GM18909 (cell line): Measurements from ENCODE around the gene WDFY1.

Experiments used
- ATAC-seq: cut with Tn5 transposase; IDR thresholded peaks from one replicate; pipeline ENCODE4 v1.9.1; 2021; ENCODE audit warnings: mild to moderate bottlenecking; ENCODE audit not compliant: unreplicated experiment, poor library complexity

The WDFY1 gene

DNA sequence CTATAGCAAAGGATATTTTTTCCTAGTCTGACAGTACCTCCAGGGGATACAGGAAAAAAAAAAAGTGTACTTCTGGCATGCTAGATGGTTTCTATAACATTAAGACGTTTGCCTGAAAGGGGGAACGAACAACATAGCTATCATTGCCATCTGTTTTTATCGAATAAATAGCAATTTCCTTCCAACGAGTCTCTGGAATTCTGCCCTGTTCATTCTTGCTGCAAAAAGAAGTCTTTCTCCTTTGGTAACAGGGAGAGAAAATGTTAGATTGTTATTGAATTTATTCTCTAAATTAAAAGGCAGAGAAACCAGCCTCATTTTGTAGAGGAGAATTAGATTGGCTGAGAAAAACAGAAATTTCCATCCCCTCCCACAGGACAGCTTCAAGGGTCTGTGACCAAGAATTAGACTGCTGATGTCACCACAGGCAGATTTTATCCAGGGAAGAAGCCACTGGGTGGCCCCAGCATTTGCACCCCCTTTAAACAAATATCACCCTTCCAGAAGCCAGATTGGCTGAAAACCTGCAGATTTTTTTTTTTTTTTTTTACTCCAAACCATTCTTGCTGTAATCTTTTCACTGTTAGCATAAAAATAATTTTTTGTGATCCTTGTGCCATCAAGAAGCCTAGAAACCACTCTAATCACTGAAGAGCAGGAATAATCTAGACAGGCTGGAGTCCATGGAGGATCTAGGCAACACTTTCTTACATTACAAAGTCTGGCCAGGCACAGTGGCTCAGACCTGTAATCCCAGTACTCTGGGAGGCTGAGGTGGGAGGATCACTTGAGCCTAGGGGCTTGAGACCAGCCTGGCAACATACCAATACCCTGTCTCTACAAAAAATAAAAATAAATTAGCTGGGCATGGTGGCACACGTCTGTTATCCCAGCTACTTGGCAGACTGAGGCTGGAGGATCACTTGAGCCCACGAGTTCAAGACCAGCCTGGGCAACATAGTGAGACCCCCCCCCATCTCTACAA is 12.0 kb downstream of the WDFY1 start:
- no peak for ATAC-seq

DNA sequence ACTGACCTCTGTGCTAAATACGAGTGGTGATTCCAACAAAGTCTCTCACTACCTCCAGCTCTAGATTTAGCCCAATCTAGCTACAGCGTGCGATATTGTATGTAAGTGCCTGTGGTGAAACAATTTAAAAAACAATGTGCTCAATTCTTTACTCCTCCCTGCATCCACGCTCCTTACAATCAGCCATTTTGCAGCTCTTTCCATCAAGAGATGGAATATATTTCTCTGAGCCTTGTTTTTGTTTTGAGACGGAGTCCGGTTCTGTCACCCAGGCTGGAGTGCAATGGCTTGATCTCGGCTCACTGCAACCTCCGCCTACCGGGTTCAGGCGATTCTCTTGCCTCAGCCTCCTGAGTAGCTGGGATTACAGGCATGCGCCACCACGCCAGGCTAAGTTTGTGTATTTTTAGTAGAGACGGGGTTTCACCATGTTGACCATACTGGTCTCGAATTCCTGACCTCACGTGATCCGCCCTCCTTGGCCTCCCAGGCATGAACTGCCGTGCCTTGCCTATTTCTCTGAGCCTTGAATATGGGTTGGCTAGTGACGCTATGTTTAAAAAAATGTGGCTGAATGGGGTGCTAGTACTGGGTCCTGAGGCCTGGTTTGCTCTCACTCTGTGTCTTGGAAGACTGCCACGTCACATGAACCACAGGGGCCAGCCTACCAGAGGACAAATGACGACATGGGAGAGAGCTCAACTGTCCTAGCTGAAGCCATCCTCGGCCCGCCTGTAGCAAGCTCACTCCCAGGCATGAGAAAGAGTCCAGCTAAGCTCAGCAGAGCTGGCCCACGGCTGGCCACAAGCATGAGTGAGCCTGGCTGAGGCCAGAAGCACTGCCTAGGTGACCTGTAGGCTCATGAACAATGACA is 14.8 kb downstream of the WDFY1 start:
- ATAC-seq, result no peak

DNA sequence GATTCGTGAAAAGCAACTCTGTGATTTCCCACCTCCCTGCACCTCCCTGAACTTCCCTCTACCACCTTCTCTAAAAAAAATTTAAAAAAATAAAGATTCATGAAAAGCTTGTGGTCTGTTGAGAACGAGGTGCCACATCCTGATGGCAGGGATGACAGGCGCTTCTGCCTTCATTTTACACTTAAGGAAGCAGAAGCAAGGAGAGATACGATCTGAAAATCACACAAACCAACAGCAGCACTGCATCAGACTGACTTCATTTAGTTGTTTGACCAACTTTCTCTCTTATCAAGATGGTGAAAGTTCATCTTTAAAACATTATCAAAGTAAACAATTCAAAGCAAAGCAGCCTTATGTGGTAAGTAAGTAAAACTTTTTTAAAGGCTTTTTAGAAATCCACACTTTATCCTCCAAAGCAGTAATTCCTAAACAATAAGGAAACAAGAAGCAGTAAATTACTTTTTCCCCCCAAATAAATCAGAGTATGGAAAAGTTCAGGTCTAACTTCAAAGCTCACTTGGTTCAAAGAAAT is 15.5 kb downstream of the WDFY1 start:
- ATAC-seq, result peak; percentile 53

DNA sequence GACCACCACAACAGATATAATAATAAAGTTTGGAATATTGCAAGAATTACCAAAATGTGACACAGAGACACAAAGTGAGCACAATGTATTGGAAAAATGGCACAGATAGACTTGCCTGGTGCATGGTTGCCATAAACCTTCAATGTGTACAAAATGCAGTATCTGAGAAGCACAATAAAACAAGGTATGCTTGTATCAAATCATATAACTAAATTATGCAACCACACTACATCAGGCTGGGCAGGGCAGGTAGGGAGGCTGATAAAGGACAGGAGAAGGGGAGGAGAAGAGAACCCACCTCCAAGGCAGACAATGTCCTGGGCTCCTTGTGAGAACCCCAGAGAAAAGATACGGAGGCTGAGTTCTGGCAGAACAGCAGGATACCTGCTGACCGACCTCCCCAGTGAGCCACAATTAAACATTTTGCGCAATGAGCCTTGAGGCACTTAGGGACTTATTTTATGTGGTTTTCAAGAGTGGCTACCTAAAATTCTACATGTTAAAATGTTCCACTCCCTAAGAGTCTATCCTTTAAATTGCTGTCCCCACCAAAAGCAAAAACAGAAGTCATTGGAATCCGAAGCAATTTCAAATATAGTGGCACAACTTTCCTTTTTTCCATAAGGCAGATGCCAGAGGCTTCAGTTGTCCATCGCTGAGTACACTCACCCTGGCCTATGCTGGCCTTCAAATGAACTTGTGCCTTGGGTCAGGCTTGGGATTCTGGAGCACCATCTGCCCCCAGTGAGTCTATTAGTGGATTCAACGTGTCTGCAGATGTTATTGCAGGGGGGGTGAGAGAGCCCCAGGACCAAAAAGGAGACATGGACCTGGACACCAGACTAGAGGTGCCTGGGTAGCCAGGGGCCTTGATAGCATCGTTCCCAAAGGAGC is 16.8 kb downstream of the WDFY1 start:
- no peak for ATAC-seq

DNA sequence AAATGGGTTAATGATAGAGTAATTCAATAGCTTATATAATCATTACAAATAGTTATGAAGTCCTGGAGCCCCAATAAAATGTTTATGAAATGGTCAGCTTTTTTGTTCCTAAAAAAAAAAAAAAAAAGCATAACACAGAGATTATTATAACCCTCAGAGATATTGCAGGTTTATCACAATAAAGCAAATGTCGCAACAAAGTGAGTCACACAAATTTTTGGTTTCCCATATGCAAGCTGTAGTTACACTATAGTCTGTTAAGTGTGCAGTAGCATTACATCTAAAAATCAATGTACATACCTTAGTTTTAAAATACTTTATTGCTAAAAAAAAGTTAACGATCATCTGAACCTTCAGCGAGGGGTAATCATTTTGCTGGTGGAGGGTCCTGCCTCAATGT is 20.0 kb downstream of the WDFY1 start:
- ATAC-seq, result no peak

DNA sequence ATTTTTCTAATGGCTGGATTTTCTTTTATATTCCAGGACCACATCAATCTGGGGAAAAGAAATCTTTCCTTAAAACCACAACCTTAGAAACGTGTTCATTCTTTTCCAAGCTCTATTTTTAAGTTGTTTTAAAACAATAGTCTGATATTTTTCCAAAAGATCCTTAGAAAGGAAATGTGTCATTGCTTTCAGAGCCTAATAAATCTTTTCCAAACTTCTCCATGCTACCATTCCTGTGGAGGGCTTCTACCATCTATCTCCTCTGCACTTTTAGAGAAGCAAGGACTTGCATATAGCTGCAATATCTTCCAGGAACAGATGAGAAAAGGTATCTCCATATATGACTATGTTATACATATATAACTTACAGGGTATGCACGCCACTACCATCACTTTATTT is 21.2 kb downstream of the WDFY1 start:
- no peak for ATAC-seq

DNA sequence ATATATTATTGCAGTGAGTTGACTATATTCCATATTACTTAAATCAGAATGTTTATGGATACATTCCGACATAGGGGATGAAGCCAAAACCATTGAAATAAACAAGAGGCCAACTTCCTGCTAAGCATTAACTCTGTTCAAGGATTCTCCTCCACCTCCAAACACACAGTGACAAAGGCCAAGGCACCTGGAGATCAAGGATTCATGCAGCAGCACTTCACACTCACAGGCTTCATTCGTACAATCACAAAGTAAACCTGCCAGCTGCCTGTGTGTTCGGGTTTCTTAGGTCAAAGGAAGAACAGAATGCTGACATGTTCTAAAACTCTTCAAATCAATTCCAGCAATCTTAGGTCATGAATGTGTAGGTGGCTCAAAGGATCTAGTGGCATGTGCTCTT is 22.8 kb downstream of the WDFY1 start:
- no peak for ATAC-seq

DNA sequence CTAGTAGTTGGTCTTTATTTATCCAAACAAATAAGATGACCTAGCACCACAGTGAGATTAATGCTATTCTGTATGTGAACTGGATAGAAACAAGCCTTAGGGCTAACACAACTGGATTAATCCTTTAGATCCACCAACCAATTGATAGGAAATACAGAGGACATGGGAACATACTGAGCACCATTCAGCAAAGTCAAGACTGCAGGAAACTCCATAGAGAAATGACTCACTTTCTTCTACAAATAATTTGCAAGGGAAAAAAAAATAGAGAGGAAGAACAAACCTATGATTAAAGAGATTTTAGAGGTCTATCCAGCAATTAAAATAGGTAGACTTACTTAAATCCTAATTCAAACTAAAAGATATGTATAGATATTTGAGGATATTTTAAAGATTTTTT is 23.9 kb downstream of the WDFY1 start:
- no peak for ATAC-seq

DNA sequence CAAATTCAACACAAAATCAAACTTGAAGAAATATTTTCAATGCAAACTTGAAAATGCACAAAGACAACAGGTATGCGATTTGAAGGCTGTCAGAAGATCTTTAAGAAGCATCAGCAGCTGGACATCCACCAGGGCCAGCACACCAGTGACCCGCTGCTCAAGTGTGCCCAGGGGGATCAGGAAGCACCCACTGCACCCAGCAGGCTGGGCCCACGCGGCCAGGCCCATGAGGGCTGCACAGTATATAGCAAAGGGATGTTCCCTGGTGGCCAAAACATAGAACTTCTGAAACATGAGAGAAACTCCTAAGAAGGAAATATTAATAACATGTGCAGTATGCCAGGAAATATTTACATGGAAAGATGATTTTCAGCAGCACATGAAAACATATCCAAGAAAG is 25.0 kb downstream of the WDFY1 start:
- no peak for ATAC-seq

DNA sequence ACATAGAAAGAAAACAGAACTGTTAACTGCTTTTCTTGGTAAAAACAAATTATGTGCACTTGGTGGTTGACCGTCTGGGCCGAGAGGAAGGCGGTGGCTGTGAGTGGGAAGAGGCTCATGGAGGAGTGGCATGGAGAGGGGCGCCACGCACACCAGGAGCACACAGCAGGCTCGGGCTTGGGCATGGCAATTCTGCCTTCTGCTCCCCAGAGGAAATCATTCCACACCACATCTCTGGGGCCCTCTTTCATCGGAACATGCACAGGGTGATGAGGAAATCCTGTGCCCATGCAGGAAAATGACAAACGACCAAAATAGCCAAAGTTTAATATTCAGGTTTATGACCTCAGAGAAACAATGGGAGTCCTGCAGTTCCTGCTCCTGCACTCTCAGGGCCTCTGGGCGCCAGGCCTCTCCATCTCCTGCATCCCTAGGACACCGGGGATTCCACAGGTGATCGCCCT is 26.4 kb downstream of the WDFY1 start:
- ATAC-seq, result no peak

DNA sequence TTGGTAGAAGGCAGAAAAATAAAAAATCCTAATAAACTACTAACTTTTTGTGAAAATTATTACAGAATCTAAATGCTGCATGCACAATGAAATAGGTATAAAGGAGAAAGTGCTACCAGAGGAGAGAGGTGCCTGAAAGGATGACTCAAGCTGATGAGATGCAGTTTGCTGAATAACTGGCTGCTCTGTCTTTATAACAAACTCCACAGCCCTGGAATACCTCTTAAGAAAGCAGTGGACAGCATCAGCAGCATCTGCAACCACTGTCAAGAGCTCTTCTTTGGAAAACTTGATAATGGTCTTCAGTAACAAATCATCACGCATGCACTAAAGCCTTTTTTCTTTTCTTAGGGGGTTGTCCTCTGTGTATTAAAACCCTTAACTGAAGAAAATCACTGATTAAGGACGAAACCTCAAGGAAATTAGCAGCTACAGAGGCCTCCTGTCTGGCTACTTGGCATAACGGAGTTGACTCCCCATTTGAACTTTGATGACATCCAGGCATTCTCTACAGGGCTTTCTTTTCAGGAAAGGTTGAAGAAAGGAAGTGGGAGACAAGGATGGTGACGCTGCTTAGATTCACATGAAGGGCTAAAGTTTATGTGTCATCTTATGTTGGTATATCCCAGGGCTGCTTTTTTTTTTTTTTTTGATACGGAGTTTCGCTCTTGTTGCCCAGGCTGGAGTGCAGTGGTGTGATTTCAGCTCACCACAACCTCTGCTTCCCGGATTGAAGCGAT is 28.8 kb downstream of the WDFY1 start:
- no peak for ATAC-seq

DNA sequence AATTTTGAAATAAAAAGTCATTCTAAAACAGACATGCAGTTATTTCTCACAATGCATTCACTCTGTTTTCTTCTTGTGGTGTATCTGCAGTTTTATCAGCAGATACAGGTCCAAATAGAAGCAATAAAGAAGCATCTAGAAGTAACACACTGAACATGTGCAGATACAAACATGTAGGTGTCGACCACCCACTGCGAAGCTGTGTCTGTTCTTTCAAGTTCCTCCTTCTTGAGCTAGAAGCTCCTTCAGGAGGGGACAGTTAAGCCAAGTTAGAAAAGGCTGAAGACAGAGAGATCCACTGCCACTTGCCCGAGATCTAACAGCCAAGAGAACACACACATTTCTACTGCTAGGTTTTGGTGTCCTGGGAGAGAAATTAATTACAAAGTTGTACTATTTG is 30.1 kb downstream of the WDFY1 start:
- no peak for ATAC-seq

DNA sequence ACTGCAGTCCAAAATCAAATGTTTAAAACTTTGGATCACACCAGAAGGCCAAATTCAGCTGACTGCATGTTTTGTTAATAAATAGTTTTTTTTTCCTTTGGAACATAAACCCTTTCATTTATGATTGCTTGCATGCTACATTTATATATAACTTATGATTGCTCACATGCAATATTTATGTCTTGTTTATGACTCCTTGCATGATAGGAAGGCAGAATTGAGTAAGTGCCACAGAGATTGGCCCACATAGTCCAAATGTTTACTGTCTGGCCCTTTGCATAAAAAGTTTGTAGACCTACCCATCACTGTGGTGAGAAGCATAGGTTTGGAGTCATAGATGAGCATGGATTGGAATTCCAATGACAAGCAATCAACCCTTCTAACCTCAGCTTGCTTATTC is 30.8 kb downstream of the WDFY1 start:
- no peak for ATAC-seq

DNA sequence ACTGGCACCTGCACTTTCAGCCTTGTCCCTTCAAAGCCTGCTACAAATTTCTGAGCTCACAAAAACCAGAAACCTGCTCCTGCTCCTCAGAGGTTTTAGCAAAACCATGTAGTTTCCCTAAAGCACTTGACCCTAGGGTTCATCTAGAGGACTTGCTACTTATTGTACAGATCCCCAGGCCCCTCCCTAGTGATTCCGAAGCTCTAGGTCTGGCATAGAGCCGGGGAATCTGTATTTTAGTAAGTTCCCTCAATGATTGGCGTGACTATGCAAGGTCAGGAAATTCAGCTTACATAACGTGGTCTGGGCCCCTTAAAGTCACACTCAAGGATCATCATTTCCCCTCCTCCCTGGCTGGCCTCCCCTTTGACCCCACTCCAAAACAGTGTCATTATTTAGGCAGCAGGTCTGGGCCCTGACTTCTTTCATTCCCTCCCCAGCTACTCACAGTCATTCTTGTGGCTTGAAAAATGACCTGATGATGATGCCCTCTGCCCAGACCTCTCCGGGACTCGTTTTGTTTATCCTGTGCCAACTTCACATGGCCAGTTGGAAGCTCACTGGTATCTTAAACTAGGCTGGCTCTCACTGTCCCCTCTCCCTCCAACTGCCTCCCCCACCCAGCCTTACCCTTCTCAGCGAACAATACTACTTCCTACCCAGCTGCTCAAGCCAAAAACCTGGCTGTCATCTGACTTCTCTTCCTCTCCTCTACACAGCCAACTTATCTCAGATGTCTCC is 36.0 kb downstream of the WDFY1 start:
- ATAC-seq, result no peak

DNA sequence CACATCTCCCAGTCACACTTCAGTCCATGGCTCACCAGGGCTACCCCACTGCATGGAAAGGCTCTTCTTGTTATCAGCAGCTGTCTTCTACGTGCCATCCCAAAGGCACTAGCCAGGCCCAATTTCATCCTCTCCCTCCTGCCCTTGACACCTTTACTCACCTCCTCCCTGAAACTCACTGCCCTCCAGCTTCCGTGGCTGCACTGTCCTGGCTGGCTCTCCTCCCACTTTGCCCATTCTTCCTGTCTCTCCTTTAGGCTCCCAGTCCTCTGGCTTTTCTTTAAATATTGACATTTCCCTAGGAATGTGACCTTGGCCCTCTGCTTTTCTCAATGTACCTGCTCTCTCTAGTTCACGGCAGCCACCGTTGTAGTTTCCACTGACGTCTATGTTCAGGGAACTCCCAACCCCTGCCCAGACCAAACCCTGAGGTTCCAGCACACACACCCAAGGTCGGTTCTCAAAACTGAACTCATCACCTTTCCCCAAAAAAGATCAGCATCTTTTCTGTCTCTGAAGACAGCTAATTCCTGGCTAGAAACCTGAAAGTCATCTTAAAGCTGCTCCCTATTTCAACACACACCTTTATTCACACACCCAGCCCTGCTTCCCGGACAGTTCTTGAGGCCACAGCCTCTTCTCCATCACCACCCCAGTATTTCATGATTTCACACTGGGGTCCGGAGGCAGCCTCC is 36.7 kb downstream of the WDFY1 start:
- ATAC-seq, result no peak

DNA sequence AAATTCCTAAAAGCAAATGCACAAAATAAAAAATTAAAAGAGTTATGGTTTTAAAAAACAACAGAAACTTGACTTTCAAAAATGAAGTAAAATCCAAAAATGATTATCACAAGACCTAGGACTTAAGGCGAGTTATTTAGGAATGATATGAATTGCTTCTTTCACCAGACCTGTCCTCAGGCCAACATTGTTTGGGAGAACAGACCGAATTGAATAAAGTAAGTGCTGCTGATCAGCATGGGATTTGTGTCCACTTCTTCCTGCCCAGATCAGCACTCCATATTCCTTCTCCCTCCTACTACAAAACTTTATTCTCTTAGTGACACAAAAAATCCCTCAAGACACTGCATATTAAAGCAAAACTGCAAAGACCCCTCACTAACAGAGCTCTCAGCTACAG is 39.1 kb downstream of the WDFY1 start:
- no peak for ATAC-seq

DNA sequence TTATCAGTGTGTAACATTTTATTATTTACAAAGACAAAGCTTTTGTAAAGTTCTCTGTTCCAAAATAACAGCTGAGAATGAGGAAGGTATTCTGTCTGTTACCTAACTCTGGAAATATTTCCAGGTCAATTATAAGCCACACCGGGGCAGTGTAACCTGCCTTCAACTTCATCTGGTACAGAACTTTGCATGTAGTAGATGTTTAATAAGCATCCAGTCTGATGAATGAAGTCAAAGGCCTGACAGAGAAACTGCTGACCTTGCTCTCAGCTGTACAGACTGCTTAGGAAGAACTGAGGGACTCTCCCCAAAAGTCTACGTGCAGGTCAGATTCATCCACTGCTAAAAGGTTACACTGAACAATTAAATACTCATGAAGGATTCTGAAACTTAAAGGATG is 43.3 kb downstream of the WDFY1 start:
- peak; percentile 40 for ATAC-seq

DNA sequence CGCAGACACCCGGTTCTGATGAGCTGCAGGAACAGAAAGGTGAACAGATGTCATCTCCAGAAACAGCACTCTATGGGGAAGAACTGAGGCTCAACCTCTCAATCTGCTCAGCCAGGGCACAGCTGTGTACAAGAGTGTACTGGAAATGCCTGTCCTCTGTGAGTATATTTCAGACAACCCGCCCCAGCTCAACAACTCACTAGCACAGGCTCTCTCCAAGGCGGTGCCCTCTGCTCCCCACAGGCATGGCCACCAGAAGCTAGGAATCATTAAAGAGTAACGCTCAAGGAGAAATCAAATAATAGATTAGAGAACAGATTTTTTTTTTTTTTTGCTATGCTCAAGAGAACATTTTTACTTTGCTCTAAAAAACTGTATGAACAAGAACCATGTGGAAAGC is 43.8 kb downstream of the WDFY1 start:
- no peak for ATAC-seq
